ENCODE data around the gene VPS26C. TPM values are rescaled to one million over a fixed set of nuclear protein-coding genes. Genes with fewer than 3 reads are reported as not detected.

The VPS26C gene
- total and polyA plus RNA-seq, 9 of the 15 experiments (the other 6 are each of a cell fraction or from before 2014, with no cell fraction given): 32.8 to 48.7 (median 42.1) TPM

DNA sequence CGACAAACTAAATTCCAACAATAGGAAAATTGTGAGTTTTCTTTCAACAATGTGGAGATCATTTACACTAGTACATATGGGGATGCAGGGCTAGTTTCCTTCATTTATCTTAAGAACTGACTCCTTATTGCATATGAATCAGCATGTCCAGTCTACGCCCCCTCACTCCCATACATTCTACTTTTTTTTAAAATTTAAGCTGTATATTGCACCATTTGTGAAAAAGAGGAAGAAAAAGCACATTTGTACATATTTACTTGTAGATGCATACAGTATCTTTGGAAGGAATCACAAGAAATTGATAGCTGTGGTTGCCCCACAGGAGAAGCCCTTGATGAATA lies 15.9 kb downstream of the VPS26C start:
- peak in 2 of 4 experiments; percentile 23 to 32 for DNase-seq (ENCODE audit: extremely low read depth in 1 of 4, low spot score in 3 of 4)
- H3K79me2 ChIP-seq (ENCODE audit: control insufficient read depth, insufficient read depth, low read length): peaks cover 89% of the 10 kb centered on the region
- 26% methylated on average over 2 of the region's 2 CpGs for WGBS (ENCODE audit: insufficient coverage, low coverage, missing lambda C conversion rate)
- H3K36me3 ChIP-seq (ENCODE audit: control insufficient read depth, insufficient read depth, low read length): no peaks in the 10 kb centered on the region
- ChIA-PET CTCF (ENCODE audit: low intra/inter-chr PET ratio) (interaction anchor here (0.6 kb wide), 1 partner anchor 140 kb away, joined by 4 read pairs; no protein-coding TSS in a partner anchor), POLR2A (interaction anchor here (0.8 to 1.0 kb wide), 2 partner anchors 18 to 108 kb away, joined by 3 read pairs; no protein-coding TSS in a partner anchor)
- no peak overlapping the region for H2AFZ ChIP-seq (ENCODE audit: low read depth, low read length)
- FAIRE-seq: no peak
- peak overlapping the region; percentile 11; the same call in 1 of the 3 replicates for H3K27ac ChIP-seq (ENCODE audit: extremely low read depth, low read depth, low read length)
- no peak overlapping the region for H3K4me3 ChIP-seq
- H3K9ac ChIP-seq (ENCODE audit: insufficient read depth in 1 of 2, low read depth in 2 of 2, low read length in 2 of 2): no peak overlapping the region
- intact Hi-C loops (cut with micrococcal nuclease) (no loop called here), in situ Hi-C loops (cut with MboI) (no loop called here)
- peaks cover 0 to 9% of the 10 kb centered on the region in 2 experiments; a peak in 3 of 5 replicates for H3K4me1 ChIP-seq (replicated peaks in 1 of 2; ENCODE audit: control insufficient read depth in 2 of 2, insufficient read depth in 2 of 2, low read length in 2 of 2)
- no peaks in the 10 kb centered on the region for H3K9me1 ChIP-seq (ENCODE audit: control insufficient read depth, insufficient read depth, low read length)
- ATAC-seq: peak; percentile 64
- no peaks in the 10 kb centered on the region; the same call in 1 of the 2 replicates for H4K20me1 ChIP-seq (replicated peaks; ENCODE audit: control insufficient read depth, insufficient read depth, low read length)
- 0 out of 2 replicates have a peak overlapping the region, but pooled peaks have one; percentile 0 for H3K4me2 ChIP-seq (ENCODE audit: insufficient read depth, low read length)
- no peaks in the 10 kb centered on the region for H3K9me3 ChIP-seq (replicated peaks; ENCODE audit: control insufficient read depth, insufficient read depth, low read depth, low read length)
- no peaks in the 10 kb centered on the region for H3K27me3 ChIP-seq (ENCODE audit: control insufficient read depth in 2 of 2, insufficient read depth in 2 of 2, low read length in 2 of 2)
- BruUV-seq (replicated peaks): no TSS peak
- TF ChIP-seq TSC22D4 (tag; IDR thresholded peaks at IDR 0.05) (no peak), DDX20 (tag; IDR thresholded peaks at IDR 0.05; ENCODE audit: low read depth) (no peak), SETDB1 (IDR thresholded peaks at IDR 0.05; ENCODE audit: low read length) (no peak), ZKSCAN1 (IDR thresholded peaks at IDR 0.05; ENCODE audit: low read depth, low read length) (no peak), GABPA (tag; conservative IDR thresholded peaks at IDR 0.05; ENCODE audit: low read depth) (no peak), POLR2AphosphoS5 (IDR thresholded peaks at IDR 0.05; ENCODE audit: control insufficient read depth, insufficient read depth, low read depth, low read length) (no peak), CEBPG (CRISPR knock-in tag; IDR thresholded peaks at IDR 0.05) (peak; percentile 52; the same call in 1 of the 2 replicates), CEBPG (tag; conservative IDR thresholded peaks at IDR 0.05 in 1 of 2, IDR thresholded peaks at IDR 0.05 in 1 of 2) (peak; percentile 21 to 62; a peak in 1 of 4 replicates), RBBP5 (IDR thresholded peaks at IDR 0.05; ENCODE audit: borderline replicate concordance, insufficient read depth, low read length, poor library complexity, severe bottlenecking) (no peak), DPF2 (IDR thresholded peaks at IDR 0.05) (no peak; the same call in 1 of the 2 replicates), RAD51 (IDR thresholded peaks at IDR 0.05; ENCODE audit: borderline replicate concordance, low read depth) (no peak), SMARCE1 (IDR thresholded peaks at IDR 0.05) (peak; percentile 32; the same call in 1 of the 2 replicates), RBM22 (IDR thresholded peaks at IDR 0.05; ENCODE audit: low read depth, low read length, poor library complexity, severe bottlenecking) (no peak)
- TF ChIP-seq, protein P1, sequence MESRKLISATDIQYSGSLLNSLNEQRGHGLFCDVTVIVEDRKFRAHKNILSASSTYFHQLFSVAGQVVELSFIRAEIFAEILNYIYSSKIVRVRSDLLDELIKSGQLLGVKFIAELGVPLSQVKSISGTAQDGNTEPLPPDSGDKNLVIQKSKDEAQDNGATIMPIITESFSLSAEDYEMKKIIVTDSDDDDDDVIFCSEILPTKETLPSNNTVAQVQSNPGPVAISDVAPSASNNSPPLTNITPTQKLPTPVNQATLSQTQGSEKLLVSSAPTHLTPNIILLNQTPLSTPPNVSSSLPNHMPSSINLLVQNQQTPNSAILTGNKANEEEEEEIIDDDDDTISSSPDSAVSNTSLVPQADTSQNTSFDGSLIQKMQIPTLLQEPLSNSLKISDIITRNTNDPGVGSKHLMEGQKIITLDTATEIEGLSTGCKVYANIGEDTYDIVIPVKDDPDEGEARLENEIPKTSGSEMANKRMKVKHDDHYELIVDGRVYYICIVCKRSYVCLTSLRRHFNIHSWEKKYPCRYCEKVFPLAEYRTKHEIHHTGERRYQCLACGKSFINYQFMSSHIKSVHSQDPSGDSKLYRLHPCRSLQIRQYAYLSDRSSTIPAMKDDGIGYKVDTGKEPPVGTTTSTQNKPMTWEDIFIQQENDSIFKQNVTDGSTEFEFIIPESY (CRISPR knock-in tag; IDR thresholded peaks at IDR 0.05): no peak
- TF ChIP-seq, protein P2, sequence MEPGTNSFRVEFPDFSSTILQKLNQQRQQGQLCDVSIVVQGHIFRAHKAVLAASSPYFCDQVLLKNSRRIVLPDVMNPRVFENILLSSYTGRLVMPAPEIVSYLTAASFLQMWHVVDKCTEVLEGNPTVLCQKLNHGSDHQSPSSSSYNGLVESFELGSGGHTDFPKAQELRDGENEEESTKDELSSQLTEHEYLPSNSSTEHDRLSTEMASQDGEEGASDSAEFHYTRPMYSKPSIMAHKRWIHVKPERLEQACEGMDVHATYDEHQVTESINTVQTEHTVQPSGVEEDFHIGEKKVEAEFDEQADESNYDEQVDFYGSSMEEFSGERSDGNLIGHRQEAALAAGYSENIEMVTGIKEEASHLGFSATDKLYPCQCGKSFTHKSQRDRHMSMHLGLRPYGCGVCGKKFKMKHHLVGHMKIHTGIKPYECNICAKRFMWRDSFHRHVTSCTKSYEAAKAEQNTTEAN (CRISPR knock-in tag; IDR thresholded peaks at IDR 0.05): no peak
- TF ChIP-seq, protein P3, sequence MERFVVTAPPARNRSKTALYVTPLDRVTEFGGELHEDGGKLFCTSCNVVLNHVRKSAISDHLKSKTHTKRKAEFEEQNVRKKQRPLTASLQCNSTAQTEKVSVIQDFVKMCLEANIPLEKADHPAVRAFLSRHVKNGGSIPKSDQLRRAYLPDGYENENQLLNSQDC (CRISPR knock-in tag; IDR thresholded peaks at IDR 0.05): no peak
- TF ChIP-seq, protein P4, sequence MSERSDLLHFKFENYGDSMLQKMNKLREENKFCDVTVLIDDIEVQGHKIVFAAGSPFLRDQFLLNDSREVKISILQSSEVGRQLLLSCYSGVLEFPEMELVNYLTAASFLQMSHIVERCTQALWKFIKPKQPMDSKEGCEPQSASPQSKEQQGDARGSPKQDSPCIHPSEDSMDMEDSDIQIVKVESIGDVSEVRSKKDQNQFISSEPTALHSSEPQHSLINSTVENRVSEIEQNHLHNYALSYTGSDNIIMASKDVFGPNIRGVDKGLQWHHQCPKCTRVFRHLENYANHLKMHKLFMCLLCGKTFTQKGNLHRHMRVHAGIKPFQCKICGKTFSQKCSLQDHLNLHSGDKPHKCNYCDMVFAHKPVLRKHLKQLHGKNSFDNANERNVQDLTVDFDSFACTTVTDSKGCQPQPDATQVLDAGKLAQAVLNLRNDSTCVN (CRISPR knock-in tag; IDR thresholded peaks at IDR 0.05): no peak

Data from K562 (cell line).